GM12878 (cell line): Measurements from ENCODE around the gene DCAF11. TPM values are rescaled to one million over a fixed set of nuclear protein-coding genes. Genes with fewer than 3 reads are reported as not detected.

Experiments
- ASH2L ChIP-seq: fragments of 300-600, 200-600 bp; sonication (generic); IDR thresholded peaks from 2 replicates; pipeline ENCODE4 v1.6.1; 2017; ENCODE audit warnings: low read depth, mild to moderate bottlenecking, borderline replicate concordance
- CHD1 ChIP-seq: IDR thresholded peaks from 2 replicates; pipeline ENCODE4 v1.6.1; 2012; ENCODE audit warnings: low read depth, low read length, improper control_type of control experiment
- CHD2 ChIP-seq: IDR thresholded peaks from 2 replicates; pipeline ENCODE4 v1.6.1; 2011; ENCODE audit warnings: low read depth, low read length, improper control_type of control experiment, borderline replicate concordance
- CREM ChIP-seq: IDR thresholded peaks from 2 replicates; pipeline ENCODE4 v1.6.1; 2014; ENCODE audit warnings: antibody characterized with exemption, low read depth
- CTCF ChIP-seq, 3 experiments: IDR thresholded peaks in 2 of 3; conservative IDR thresholded peaks in 1 of 3; 2 replicates each; pipeline ENCODE4 v1.5.1; 2011; ENCODE audit warnings: low read depth in 3 of 3, low read length in 3 of 3, mild to moderate bottlenecking in 3 of 3, control low read depth in 2 of 3, moderate library complexity in 2 of 3, inconsistent platforms in 1 of 3, mixed read lengths in 1 of 3; ENCODE audit not compliant: control insufficient read depth in 2 of 3, insufficient read depth in 1 of 3; ENCODE audit errors: extremely low read depth in 1 of 3
- EED ChIP-seq: sonication (generic); IDR thresholded peaks from 2 replicates; pipeline ENCODE4 v1.6.1; 2016; ENCODE audit warnings: antibody characterized with exemption, low read depth
- EZH2 ChIP-seq: IDR thresholded peaks from 2 replicates; pipeline ENCODE4 v1.6.1; 2012; ENCODE audit warnings: low read depth, mild to moderate bottlenecking, control low read depth, inconsistent platforms, low read length, borderline replicate concordance; ENCODE audit not compliant: control insufficient read depth
- FOS ChIP-seq: IDR thresholded peaks from 3 replicates; pipeline ENCODE4 v1.6.1; 2011; ENCODE audit warnings: borderline replicate concordance; ENCODE audit not compliant: insufficient read length; ENCODE audit errors: extremely low read depth
- MEF2A ChIP-seq: IDR thresholded peaks from 2 replicates; pipeline ENCODE4 v1.6.1; 2011; ENCODE audit warnings: low read depth, mild to moderate bottlenecking, low read length, moderate library complexity; ENCODE audit not compliant: insufficient read depth
- MTA2 ChIP-seq: fragments of 450-650 bp; IDR thresholded peaks from 2 replicates; pipeline ENCODE4 v1.6.1; 2016; ENCODE audit warnings: low read depth, mild to moderate bottlenecking, moderate library complexity
- NBN ChIP-seq: fragments of 450-650 bp; IDR thresholded peaks from 2 replicates; pipeline ENCODE4 v1.6.1; 2016
- PAX5 ChIP-seq: IDR thresholded peaks from 2 replicates; pipeline ENCODE4 v1.6.1; 2011; ENCODE audit warnings: low read depth, low read length, borderline replicate concordance
- POLR2A ChIP-seq: IDR thresholded peaks from 2 replicates; pipeline ENCODE4 v1.6.1; 2011; ENCODE audit warnings: low read depth, mild to moderate bottlenecking, low read length
- RAD51 ChIP-seq: fragments of 450-650 bp; IDR thresholded peaks from 2 replicates; pipeline ENCODE4 v1.6.1; 2016; ENCODE audit warnings: moderate library complexity, mild to moderate bottlenecking, inconsistent platforms
- RCOR1 ChIP-seq: conservative IDR thresholded peaks from 2 replicates; pipeline ENCODE4 v1.6.1; 2012; ENCODE audit warnings: low read depth, low read length, improper control_type of control experiment
- RELA ChIP-seq: fragments of 450-650 bp; IDR thresholded peaks from 2 replicates; pipeline ENCODE4 v1.8.0; 2014; ENCODE audit warnings: borderline replicate concordance; ENCODE audit not compliant: partially characterized antibody
- SKIL ChIP-seq: fragments of 450-650 bp; IDR thresholded peaks from 2 replicates; pipeline ENCODE4 v1.6.1; 2017; ENCODE audit warnings: mild to moderate bottlenecking, low read depth, inconsistent platforms; ENCODE audit not compliant: poor library complexity, severe bottlenecking
- SMAD1 ChIP-seq: fragments of 450-650 bp; IDR thresholded peaks from 2 replicates; pipeline ENCODE4 v1.6.1; 2018; ENCODE audit warnings: mild to moderate bottlenecking, low read depth; ENCODE audit not compliant: partially characterized antibody
- SMAD5 ChIP-seq: IDR thresholded peaks from 2 replicates; pipeline ENCODE4 v1.6.1; 2016; ENCODE audit warnings: antibody characterized with exemption, low read depth
- SP1 ChIP-seq: IDR thresholded peaks from one replicate; pipeline ENCODE4 v1.6.1; 2011; ENCODE audit warnings: low read depth, low read length
- SREBF1 ChIP-seq: IDR thresholded peaks from 2 replicates; pipeline ENCODE4 v1.6.1; 2012; ENCODE audit warnings: mild to moderate bottlenecking, low read length
- TARDBP ChIP-seq: IDR thresholded peaks from 2 replicates; pipeline ENCODE4 v1.6.1; 2016; ENCODE audit warnings: borderline replicate concordance
- TCF3 ChIP-seq: IDR thresholded peaks from 2 replicates; pipeline ENCODE4 v1.6.1; 2012; ENCODE audit warnings: low read depth, mild to moderate bottlenecking, low read length, borderline replicate concordance; ENCODE audit not compliant: insufficient read depth
- YBX1 ChIP-seq: fragments of 450-650 bp; IDR thresholded peaks from 2 replicates; pipeline ENCODE4 v1.6.1; 2016; ENCODE audit warnings: antibody characterized with exemption
- ZNF384 ChIP-seq: IDR thresholded peaks from 2 replicates; pipeline ENCODE4 v1.6.1; 2012; ENCODE audit warnings: low read depth, mild to moderate bottlenecking, low read length, improper control_type of control experiment, borderline replicate concordance
- polyA plus RNA-seq, 11 experiments: library from polyadenylated mRNA; depleted of rRNA in 4 of 11; unstranded in 6 of 11; stranded (reverse) in 5 of 11; fragments of >200 nt; fragmentation: Nextera tagmentation in 4 of 11; fragmentation: Illumina TruSeq in 1 of 11; extraction: Ambion mirVana in 4 of 11; extraction: Trizol in 1 of 11; gene quantifications; 1 replicate in 1 of 11; 2 replicates in 10 of 11; pipeline versions ENCODE4 v1.2.1 to v1.2.3, GENCODE V29; 2011 to 2016; ENCODE audit warnings: inconsistent platforms in 2 of 11, missing spikeins in 2 of 11, low read depth in 1 of 11
- total RNA-seq, 4 experiments: library from RNA; depleted of rRNA in 3 of 4; stranded (reverse); fragments of >200 nt in 3 of 4; fragmentation: Illumina TruSeq in 1 of 4; extraction: Trizol in 1 of 4; gene quantifications; 2 replicates each; pipeline versions ENCODE4 v1.2.1 to v1.2.3, GENCODE V29; 2013 to 2021
- TF ChIP-seq, protein P1 (sequence below): fragments of 450-650 bp; IDR thresholded peaks from 2 replicates; pipeline ENCODE4 v1.6.1; 2017; ENCODE audit warnings: low read depth, mild to moderate bottlenecking, moderate library complexity

Gene DCAF11
- total and polyA plus RNA-seq, 10 of the 15 experiments (the other 5 are each of a cell fraction or from before 2014, with no cell fraction given): 13.4 to 91.2 (median 68.7) TPM

DNA sequence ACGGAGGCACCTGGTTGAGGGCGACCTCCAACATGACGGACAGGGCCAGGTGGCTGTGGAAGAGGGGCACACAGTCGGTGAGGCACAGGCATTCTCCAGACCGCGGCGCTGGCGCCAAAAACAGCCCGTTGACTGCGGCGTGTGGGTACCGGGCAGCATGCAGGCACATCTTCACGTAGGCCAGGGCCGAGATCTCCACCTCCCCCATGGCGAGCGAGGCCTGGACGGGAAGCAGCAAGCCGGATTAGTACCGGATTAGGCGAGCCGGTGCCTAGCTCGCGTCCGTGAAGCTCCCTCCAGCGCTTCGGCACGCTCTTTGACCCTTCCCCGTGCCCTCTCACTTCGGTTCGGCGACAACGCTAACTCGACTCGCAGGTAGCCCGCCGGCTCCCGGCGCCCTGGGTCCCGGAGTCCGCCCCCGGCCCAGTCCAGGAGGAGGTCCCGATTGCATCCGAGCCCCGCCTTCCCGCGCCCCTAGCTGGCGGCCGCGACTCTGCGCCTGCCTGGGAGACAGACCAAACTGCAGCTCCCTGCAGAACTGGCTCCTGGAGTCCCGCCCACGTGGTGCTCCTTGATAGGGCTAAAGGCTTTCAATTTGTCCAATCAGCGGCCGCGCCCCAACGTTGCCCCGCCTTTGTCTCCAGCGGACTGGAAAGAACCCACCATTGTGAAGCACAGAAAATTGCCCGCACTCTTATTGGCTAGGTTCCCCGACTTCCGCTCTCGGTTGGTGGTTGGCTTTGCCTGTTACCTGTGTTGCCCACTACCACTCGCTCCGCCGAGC is 26.7 kb downstream of the DCAF11 start, which contains the start of gene EMC9 (continued):
- TF ChIP-seq POLR2A (peak; percentile 94), SP1 (peak; percentile 94), SKIL (peak; percentile 79), PAX5 (peak; percentile 87; the same call in 1 of the 2 replicates), ZNF384 (no peak), MEF2A (no peak), MTA2 (0 out of 2 replicates have a peak, but pooled peaks have one; percentile 29), NBN (peak; percentile 55; the same call in 1 of the 2 replicates), EED (no peak), CHD1 (no peak), RELA (no peak), CREM (peak; percentile 47), SMAD1 (no peak), TCF3 (peak; percentile 79; the same call in 1 of the 2 replicates), RAD51 (peak; percentile 78), TARDBP (peak; percentile 30; the same call in 1 of the 2 replicates), CHD2 (peak; percentile 85; the same call in 1 of the 2 replicates), RCOR1 (no peak), SREBF1 (no peak), FOS (peak; percentile 60), SMAD5 (peak; percentile 58; the same call in 1 of the 2 replicates), YBX1 (no peak), ASH2L (no peak), EZH2 (no peak), CTCF (IDR thresholded peaks at IDR 0.05 in 2 of 3, conservative IDR thresholded peaks at IDR 0.05 in 1 of 3; ENCODE audit: control insufficient read depth in 2 of 3, extremely low read depth in 1 of 3, insufficient read depth in 1 of 3, low read depth in 3 of 3, low read length in 3 of 3) (peak in 2 of 3 experiments; percentile 27 to 35; a peak in 4 of 6 replicates)
- TF ChIP-seq, protein P1, sequence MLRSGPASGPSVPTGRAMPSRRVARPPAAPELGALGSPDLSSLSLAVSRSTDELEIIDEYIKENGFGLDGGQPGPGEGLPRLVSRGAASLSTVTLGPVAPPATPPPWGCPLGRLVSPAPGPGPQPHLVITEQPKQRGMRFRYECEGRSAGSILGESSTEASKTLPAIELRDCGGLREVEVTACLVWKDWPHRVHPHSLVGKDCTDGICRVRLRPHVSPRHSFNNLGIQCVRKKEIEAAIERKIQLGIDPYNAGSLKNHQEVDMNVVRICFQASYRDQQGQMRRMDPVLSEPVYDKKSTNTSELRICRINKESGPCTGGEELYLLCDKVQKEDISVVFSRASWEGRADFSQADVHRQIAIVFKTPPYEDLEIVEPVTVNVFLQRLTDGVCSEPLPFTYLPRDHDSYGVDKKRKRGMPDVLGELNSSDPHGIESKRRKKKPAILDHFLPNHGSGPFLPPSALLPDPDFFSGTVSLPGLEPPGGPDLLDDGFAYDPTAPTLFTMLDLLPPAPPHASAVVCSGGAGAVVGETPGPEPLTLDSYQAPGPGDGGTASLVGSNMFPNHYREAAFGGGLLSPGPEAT: peak; percentile 98
